ENCODE measurements around the gene CDH23.

CDH23 gene

DNA sequence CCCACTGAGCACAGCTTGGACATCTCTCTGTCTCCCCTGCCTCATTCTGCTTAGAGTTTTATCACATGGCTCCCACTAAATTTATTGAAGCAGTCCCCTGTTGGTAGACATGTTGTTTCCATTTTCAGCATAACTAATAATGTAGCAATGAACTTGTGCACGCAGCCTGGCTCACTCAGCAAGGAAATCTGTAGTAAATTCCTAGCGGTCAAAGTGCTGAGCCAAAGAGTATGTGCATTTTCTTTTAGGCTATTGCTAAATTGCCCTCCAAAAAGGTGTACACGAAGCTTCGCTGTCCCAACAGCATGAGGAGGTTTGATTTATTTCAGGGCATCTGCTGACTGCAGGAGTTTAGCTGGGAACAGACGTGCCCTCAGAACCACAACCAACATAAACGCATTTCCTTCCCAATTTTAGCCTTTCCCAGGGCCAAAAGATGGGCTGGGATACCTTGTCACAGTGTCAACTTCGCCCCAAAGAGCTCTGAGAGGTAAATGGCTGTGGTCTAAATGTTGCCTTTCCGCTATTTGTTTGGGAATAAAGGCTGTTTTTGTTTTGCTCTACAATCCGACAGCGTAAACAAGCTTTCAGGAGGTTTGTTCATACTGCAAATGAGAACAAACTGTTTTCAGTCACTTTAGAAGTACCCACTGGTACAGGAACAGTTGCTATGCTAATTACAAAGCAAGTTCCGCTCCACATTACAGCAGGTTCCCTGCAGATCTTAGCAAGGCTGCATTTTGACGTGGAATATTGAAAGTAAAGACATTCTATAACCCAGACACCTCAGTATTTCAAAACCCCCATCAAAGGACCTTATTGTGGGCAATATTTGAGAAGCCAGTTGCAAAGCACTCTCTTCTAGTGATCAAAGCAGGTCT, 359.8 kb downstream of the CDH23 start:
- TF ChIP-seq, protein P1, sequence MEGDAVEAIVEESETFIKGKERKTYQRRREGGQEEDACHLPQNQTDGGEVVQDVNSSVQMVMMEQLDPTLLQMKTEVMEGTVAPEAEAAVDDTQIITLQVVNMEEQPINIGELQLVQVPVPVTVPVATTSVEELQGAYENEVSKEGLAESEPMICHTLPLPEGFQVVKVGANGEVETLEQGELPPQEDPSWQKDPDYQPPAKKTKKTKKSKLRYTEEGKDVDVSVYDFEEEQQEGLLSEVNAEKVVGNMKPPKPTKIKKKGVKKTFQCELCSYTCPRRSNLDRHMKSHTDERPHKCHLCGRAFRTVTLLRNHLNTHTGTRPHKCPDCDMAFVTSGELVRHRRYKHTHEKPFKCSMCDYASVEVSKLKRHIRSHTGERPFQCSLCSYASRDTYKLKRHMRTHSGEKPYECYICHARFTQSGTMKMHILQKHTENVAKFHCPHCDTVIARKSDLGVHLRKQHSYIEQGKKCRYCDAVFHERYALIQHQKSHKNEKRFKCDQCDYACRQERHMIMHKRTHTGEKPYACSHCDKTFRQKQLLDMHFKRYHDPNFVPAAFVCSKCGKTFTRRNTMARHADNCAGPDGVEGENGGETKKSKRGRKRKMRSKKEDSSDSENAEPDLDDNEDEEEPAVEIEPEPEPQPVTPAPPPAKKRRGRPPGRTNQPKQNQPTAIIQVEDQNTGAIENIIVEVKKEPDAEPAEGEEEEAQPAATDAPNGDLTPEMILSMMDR (IDR thresholded peaks at IDR 0.05): no peak

DNA sequence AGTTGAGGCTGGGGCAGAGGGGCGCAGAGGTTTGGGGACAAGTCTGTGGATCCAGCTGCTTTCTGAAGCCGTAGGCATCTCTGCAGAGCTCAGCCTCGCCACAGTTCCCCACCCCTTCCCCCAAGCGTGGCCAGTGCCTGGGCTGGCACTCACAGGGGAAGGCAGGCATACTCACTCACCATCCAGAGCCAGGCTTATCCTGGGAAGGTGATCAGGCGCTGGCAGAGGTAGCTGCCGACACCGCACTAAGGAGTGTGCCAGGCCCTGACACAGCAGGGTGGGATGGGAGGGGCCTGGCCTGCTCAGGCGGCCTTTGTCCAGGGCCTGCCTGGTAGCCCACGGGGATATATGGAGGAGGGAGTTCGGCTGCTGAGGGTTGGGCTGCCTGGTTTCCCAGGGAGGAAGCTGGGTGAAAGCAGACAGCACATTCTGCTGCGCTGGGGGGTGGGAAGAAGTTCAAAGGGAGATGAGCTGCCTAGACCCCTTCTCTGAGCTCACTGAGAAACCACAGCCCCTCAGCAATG, 360.7 kb downstream of the CDH23 start:
- TF ChIP-seq, protein P1 (IDR thresholded peaks at IDR 0.05): no peak

DNA sequence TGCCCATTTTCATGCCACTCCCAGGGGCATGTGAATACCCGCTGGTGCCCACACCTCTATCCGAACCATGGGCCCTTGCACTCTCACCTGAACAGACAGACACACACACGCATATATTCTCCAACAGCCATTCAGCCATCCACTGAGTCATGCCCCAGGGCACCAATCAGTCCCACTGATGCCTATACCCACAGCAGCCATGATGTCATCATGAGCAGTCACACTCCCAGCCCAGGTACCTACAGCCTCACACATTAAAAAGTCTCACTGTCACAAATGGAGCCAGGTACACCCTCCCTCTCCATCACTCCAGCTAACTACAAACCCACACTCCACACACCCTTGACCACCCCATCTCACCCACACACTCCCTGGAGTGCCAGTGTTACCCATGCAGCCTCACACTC, 364.4 kb downstream of the CDH23 start:
- TF ChIP-seq, protein P1 (IDR thresholded peaks at IDR 0.05): no peak

DNA sequence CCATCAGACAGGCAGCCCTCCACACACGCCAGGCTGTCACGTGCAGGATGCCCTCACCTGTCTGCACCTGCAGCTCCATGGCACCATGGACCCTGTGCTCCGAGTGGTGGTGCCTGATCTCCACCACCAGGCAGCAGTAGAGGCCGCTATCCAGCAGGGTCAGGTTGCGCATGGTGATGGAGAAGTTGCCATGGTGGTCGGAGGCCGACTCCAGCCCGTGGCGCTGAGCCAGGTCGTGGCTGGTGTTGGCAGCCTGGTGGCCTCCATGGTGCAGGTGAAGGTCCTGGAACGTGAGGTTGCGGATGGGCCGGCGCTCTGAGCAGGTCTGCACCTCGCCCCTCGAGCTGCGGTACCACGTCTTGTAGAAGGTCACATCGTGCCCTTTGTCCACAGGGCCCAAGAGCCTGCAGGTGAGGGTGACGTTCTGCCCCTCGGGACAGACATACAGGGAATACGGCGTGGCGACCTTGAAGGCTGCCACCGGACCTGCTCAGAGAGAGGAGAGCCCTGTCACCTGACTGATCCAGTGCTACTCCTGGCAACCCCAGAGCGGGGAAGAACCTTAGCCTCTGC, 364.9 kb downstream of the CDH23 start:
- TF ChIP-seq, protein P1 (IDR thresholded peaks at IDR 0.05): no peak

DNA sequence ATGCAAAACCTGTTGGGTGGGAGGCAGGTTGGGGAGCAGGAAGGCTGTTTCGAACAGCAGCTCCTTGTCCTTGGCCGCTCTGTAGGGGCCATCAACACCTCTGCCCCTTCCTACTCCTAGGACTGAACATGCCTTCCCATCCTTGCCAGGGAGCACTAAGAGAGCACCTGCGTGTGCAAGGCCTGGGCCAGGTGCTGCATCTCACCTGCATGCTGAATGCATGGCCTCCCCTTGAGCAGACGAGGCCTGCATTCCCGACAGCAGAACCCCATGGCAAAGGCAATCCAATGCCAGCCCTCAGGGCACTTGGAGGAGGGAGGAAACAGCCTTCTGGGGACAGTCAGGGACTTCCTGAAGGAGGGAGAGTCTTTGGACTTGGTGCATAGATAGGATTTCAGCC, 365.6 kb downstream of the CDH23 start:
- TF ChIP-seq, protein P1 (IDR thresholded peaks at IDR 0.05): no peak

DNA sequence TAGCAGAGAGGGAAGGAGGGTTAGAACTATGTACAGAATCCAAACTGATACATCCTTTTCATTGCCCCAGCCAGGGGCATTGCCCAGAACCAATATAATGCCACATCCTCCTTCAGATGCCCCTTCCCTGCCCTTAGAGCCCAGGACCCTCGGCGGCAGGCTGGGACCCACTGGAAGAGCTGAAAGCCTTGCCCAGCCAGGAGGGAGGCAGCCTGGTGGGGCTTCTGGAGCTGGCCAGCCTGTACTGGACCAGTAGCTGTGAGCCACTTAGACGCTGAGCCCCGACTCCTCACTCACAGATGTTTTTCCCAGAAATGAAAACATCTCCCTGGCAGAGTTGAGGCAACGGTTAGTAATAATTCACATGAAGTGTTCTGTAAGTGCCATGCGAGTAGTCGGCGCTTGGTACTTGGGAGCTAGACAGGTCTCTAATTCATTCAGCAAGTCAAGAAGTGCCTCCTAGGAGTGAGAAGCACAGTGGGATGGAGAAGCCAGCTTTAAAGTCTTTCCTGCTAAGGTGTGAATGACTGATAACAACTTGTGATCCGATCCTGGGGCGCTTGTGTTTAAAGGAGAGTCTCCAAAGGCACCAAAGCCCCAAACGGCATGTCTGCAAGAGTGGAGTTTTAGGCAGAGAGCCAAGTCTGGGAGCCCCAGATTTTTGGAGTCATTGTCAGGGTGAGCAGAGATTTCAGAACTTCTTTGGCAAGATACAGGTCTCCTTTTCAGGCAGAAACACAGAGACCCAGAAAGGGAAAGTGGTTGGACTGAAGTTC, 366.8 kb downstream of the CDH23 start:
- TF ChIP-seq, protein P1 (IDR thresholded peaks at IDR 0.05): no peak

DNA sequence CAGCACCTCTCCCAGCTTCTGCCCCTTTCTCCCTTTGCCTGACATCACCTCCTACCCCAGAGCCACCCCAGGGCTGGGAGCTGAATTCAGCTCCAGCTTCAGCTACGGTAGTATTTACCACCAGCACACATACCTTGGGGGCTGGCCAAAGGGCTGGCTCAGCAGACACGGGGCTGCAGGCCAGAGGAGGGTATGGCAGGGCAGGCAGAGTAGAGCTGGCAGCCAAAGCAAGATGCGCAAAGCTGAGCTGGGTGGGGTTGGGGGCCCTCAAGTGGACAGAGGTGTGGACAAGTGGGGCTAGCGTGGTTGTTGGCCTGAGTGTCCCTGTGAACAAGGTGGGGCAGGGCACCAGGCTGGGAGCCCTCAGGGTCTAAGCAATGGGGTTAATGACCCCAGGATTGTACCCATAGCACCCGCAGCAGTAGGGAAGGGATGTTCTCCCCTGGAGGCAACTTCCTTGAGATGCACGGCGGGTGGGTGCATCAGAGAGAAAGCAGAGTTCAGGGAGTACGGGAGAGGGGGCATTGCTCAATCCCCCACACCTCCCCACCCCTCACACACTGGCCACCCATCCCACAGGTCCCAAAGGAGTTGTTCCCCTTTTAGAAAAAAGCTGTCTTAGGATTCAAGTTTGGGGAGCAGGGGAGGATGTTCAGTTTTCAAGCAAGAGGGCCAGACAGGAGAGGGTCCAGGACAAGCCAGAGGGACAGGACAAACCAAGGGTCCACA, 368.6 kb downstream of the CDH23 start:
- TF ChIP-seq, protein P1 (IDR thresholded peaks at IDR 0.05): no peak

All from LNCAP (cell line).